Hepatocyte (in vitro differentiated cells): ENCODE data around the gene GNG12. TPM values are rescaled to one million over a fixed set of nuclear protein-coding genes. Genes with fewer than 3 reads are reported as not detected.
A peak's percentile ranks its signal among the peaks of the same experiment; 100 is the strongest.

Experiments
- DNase-seq: peaks from one replicate; pipeline ENCODE4 v3.0.0-alpha.2; 2016; ENCODE audit warnings: low spot score
- H2AFZ ChIP-seq: fragments of 200-600 bp; sonication (generic); 2 replicates; pipeline ENCODE4 v1.6.0; 2016; ENCODE audit warnings: antibody characterized with exemption, mild to moderate bottlenecking
- H3K27ac ChIP-seq: fragments of 200-600 bp; sonication (generic); 2 replicates; pipeline ENCODE4 v1.5.1; 2016; ENCODE audit warnings: mild to moderate bottlenecking
- H3K27me3 ChIP-seq: fragments of 200-600 bp; sonication (generic); 2 replicates; pipeline ENCODE4 v1.6.1; 2016
- H3K36me3 ChIP-seq: fragments of 200-600 bp; sonication (generic); replicated peaks from 2 replicates; pipeline ENCODE4 v1.5.1; 2016; ENCODE audit warnings: low read depth; ENCODE audit not compliant: insufficient read depth
- H3K4me1 ChIP-seq: fragments of 200-600 bp; sonication (generic); 2 replicates; pipeline ENCODE4 v1.5.1; 2016; ENCODE audit warnings: mild to moderate bottlenecking, moderate library complexity; ENCODE audit not compliant: insufficient read depth
- H3K4me2 ChIP-seq: fragments of 200-600 bp; sonication (generic); 2 replicates; pipeline ENCODE4 v1.6.0; 2016
- H3K4me3 ChIP-seq: fragments of 200-600 bp; sonication (generic); 2 replicates; pipeline ENCODE4 v1.5.1; 2016; ENCODE audit warnings: mild to moderate bottlenecking
- H3K79me2 ChIP-seq: fragments of 200-600 bp; sonication (generic); 2 replicates; pipeline ENCODE4 v1.6.0; 2017; ENCODE audit warnings: mild to moderate bottlenecking
- H3K9me2 ChIP-seq: fragments of 200-600 bp; sonication (generic); replicated peaks from 2 replicates; pipeline ENCODE4 v1.6.0; 2017; ENCODE audit warnings: mild to moderate bottlenecking; ENCODE audit not compliant: insufficient read depth
- H3K9me3 ChIP-seq: fragments of 200-600 bp; sonication (generic); 2 replicates; pipeline ENCODE4 v1.5.1; 2016; ENCODE audit warnings: low read depth, mild to moderate bottlenecking
- H4K20me1 ChIP-seq: fragments of 200-600 bp; sonication (generic); 2 replicates; pipeline ENCODE4 v1.6.0; 2016; ENCODE audit warnings: mild to moderate bottlenecking; ENCODE audit not compliant: insufficient read depth, poor library complexity, severe bottlenecking
- EZH2 ChIP-seq: fragments of 200-600 bp; sonication (generic); IDR thresholded peaks from 2 replicates; pipeline ENCODE4 v1.6.1; 2016; ENCODE audit warnings: antibody characterized with exemption, mild to moderate bottlenecking, borderline replicate concordance
- EZH2phosphoT487 ChIP-seq: fragments of 200-600 bp; sonication (generic); IDR thresholded peaks from one replicate; pipeline ENCODE4 v1.6.1; 2018; ENCODE audit warnings: antibody characterized with exemption, mild to moderate bottlenecking, low read depth, moderate library complexity; ENCODE audit not compliant: unreplicated experiment, severe bottlenecking
- WGBS: methylation state at CpG from one replicate; pipeline ENCODE4 v1.1.6; 2016; ENCODE audit warnings: low lambda C conversion rate; ENCODE audit errors: missing lambda C conversion rate; 5-methylcytosine and 5-hydroxymethylcytosine counted together
- polyA plus RNA-seq: library from polyadenylated mRNA; unstranded; fragments of >200 nt; fragmentation: Nextera tagmentation; extraction: Ambion mirVana; gene quantifications from 2 replicates; pipeline ENCODE4 v1.2.1, GENCODE V29; 2016
- total RNA-seq: library from RNA; depleted of rRNA; stranded (reverse); fragments of >200 nt; gene quantifications from 2 replicates; pipeline ENCODE4 v1.2.3, GENCODE V29; 2014
- TF ChIP-seq, protein P1 (sequence below): fragments of 200-600 bp; sonication (generic); IDR thresholded peaks from 2 replicates; pipeline ENCODE4 v1.5.1; 2016; ENCODE audit warnings: antibody characterized with exemption, mild to moderate bottlenecking; ENCODE audit not compliant: poor library complexity

GNG12 gene
- total and polyA plus RNA-seq, 2 experiments from 2014 or later = 49.6 to 108 TPM

DNA sequence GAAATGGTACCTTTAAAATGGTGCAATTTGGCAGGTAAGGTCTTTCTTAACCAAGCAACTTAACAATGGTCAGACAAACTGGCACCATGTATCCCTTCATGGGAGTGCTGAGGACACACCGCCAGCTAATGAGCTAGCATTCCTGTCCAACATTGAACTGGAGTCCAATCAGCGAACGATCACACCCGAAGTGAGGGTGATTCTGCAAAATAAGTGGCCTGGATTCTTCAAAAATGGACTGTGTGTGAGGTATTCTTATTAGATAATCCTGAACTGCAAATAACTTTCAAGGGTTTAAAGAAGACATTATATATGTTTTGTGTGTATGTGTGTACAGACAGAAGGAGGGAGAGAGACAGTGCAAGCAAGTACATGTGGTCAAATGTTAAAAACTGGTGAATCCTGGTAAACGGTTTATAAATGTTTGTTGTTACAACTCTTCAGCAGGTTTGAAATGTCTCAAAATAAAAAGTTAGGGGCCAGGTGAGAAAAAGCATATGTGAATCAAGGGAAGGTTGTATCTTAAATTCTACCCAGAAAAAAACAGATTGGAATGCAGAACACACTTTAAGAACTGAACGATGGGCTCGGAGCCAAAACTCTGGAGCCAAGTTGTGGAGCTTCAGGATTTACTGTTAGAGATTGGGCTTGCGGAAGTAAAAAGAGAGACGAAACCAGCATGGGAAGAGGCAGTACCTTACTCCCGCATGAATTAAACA is 127.4 kb downstream of the GNG12 start:
- Histone ChIP-seq H3K4me3 (no peak overlapping the region), H3K27ac (peak overlapping the region; percentile 38), H2AFZ (no peak overlapping the region), H3K9me3 (no peaks in the 10 kb centered on the region), H3K79me2 (peaks cover 5% of the 10 kb centered on the region), H4K20me1 (no peaks in the 10 kb centered on the region), H3K4me1 (peaks cover 7% of the 10 kb centered on the region), H3K36me3 (no peaks in the 10 kb centered on the region), H3K4me2 (no peak overlapping the region), H3K9me2 (no peaks in the 10 kb centered on the region), H3K27me3 (no peaks in the 10 kb centered on the region)
- no peak for TF ChIP-seq EZH2phosphoT487
- no peak for TF ChIP-seq EZH2
- TF ChIP-seq, protein P1, sequence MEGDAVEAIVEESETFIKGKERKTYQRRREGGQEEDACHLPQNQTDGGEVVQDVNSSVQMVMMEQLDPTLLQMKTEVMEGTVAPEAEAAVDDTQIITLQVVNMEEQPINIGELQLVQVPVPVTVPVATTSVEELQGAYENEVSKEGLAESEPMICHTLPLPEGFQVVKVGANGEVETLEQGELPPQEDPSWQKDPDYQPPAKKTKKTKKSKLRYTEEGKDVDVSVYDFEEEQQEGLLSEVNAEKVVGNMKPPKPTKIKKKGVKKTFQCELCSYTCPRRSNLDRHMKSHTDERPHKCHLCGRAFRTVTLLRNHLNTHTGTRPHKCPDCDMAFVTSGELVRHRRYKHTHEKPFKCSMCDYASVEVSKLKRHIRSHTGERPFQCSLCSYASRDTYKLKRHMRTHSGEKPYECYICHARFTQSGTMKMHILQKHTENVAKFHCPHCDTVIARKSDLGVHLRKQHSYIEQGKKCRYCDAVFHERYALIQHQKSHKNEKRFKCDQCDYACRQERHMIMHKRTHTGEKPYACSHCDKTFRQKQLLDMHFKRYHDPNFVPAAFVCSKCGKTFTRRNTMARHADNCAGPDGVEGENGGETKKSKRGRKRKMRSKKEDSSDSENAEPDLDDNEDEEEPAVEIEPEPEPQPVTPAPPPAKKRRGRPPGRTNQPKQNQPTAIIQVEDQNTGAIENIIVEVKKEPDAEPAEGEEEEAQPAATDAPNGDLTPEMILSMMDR = no peak
- 85% methylated on average over 10 of the region's 10 CpGs for WGBS
- no peak for DNase-seq

DNA sequence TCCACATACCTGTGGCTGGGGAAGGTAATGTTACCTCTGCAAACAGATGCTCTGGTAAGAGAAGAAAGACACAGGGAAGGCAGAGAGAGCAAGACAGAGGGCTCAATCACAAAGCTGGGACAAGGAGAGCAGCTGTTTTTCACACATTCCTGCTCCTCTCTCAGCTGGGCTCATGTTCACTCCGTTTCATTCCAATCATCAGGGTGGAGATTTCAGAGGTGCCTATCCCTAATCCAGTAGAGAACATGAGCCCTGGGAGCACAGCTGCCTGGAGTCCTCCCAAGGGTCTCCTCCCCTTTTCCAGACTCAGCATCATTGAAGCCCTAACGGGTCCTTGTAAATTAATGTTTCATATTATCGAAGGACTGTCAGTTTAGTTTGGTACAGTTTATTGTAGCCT is 128.9 kb downstream of the GNG12 start:
- Histone ChIP-seq H2AFZ (no peak overlapping the region), H3K9me3 (no peaks in the 10 kb centered on the region), H3K27ac (no peak overlapping the region), H3K36me3 (no peaks in the 10 kb centered on the region), H3K4me1 (peaks cover 5% of the 10 kb centered on the region), H3K4me2 (no peak overlapping the region), H3K9me2 (no peaks in the 10 kb centered on the region), H4K20me1 (no peaks in the 10 kb centered on the region), H3K27me3 (no peaks in the 10 kb centered on the region), H3K4me3 (no peak overlapping the region), H3K79me2 (peaks cover under 1% of the 10 kb centered on the region)
- TF ChIP-seq EZH2phosphoT487 (no peak), EZH2 (no peak)
- TF ChIP-seq, protein P1 = no peak
- DNase-seq = no peak
- 85% methylated on average over 3 of the region's 3 CpGs for WGBS

DNA sequence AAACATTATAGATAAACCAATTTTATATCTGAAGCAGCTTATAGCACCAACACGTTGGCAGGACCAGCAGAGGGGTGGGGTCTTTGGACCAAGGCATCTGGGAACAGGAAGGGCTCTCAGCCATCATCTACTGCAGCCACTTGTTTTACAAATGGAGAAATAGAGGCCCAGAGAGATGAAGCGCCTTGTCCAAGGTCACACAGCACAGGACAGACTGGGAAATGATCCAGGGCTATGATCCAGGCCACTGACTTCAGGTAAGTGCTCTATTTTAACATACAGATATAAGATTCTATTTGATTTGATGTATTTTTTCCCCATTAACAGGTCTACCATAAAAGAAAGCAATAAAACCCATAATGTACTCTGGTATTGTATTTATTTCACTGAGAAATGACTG is 131.4 kb downstream of the GNG12 start:
- DNase-seq = no peak
- WGBS = 89% methylated on average over 2 of the region's 2 CpGs
- no peaks in the 10 kb centered on the region for H3K36me3 ChIP-seq
- H3K9me3 ChIP-seq = no peaks in the 10 kb centered on the region
- H2AFZ ChIP-seq = no peak overlapping the region
- H3K27me3 ChIP-seq = no peaks in the 10 kb centered on the region
- H3K79me2 ChIP-seq = no peaks in the 10 kb centered on the region
- peaks cover 5% of the 10 kb centered on the region for H3K4me1 ChIP-seq
- H4K20me1 ChIP-seq = no peaks in the 10 kb centered on the region
- no peak overlapping the region for H3K4me2 ChIP-seq
- peak overlapping the region; percentile 85 for H3K27ac ChIP-seq
- no peaks in the 10 kb centered on the region for H3K9me2 ChIP-seq
- H3K4me3 ChIP-seq = no peak overlapping the region
- TF ChIP-seq, protein P1 = no peak
- TF ChIP-seq EZH2phosphoT487 (no peak), EZH2 (no peak)
